Measurements from ENCODE around the gene GAL3ST2.
"Not testable (repeated sequence)": the region's sequence is repeated elsewhere in the genome, so short reads cannot be mapped to it uniquely, and the experiment has no call there.

The GAL3ST2 gene

DNA sequence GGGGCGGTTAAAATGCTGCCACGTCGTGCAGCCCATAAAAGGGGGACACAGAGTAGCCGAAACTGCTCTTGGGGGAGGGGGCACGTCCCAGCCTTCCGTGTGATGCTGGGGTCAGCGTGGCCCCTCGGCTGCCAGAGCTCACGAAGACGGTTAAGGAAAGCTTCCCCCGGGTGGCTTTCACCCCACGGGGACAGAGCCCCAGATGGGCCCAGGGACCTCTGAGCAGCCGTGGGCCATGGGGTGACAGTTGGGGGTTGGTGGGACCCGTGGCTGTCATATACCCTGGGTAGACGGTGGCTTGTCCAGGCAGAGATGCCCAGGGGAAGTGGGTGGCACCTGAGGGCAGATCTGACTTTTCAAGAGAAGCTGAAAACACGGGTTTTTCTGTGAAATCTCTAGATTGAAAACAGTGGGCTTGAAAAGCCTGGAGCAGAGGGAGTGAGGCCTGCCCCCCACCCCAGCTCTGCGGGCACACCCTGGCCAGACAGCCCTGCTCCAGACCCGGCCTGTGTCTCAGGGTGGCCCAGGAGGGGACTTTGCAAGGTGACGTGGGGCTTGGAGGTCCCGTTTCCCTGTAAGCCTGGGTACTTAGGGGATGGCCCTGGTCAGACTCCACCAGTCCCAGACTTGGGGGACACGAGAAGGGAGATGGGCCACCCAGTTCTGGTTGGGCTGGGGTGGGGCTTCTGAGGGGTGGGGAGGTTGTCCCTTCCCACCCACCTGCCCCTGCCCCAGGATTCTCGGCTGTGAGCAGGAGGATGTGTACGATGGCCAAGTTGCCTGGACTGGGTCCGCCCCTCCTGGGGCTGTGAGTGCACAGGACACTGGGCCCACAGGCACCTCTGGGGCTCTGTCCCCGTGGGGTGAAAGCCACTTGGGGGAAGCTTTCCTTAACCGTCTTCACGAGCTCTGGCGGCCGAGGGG, 33.0 kb downstream of the GAL3ST2 start:
- DNase-seq: no peak

DNA sequence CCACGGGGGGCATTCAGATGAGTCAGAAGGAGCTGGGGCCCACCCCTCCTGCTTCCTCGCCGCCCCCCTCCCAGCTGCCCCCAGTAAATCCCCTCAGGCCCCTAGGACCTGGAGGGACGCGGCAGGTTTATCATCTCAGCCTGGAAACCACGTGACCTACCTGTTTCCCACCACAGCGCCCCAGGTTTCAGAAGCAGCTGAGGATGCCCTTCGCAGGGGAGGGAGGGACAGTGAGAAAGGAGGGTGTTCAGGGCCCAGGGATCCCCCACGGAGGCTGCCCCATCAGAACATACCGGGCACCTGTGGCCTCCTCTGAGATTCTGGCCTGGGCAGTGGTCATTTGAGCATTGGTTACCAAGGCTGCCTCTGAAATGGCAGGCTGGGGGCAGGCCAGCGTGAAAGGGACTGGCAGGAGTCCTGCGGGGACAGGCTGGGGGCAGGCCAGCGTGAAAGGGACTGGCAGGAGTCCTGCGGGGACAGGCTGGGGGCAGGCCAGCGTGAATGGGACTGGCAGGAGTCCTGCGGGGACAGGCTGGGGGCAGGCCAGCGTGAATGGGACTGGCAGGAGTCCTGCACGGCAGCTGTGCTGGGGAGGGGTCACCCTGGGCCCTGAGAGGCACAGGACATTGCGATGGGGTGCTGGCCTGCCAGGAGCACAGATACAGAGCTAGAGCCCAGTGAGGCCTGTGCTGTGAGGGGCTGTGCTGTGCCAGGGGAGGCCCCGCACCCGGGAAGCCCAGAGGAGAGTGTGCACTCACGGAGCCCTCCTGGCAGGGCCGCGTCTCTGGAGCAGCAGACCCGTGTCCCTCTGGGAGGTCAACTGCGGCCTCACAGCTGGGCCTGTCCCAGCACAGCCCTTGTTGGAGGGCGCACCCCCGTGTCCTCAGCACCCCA, 33.9 kb downstream of the GAL3ST2 start:
- no peak for DNase-seq

DNA sequence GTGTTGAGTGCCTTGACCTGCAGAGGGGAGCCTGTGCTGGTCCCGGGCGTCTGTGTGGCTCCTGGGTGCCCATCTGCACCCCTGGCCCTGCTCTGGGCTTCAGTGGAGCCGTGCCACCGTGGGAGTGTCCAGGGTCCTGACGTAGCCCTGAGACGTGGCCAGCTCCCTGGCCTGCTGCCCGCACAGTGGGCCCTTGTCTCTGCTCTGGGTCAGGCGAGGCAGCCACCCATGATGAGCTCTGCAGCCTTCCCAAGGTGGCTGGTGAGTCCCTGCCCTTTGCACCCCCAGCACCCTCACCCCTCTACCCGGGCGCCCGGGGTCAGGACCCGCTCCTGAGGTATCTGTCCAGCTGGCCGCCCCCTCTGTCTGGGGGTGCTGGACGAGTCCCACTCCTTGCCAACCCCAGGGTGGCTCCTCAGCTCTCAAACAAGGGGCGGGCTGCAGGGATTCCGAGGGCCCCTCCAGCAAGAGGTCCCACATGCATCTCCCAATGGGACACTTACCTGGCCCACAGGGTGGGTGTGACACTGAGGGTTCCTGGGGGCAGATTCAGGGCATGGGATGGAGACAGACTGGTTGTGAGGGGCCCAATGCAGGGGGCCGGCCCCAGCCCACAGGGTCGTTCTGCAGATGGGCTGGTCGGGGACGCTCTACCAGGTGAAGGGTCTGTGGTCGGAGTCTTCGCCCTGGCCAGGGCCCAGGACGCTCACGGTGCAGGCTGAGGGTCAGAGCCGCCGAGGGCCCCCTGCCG, 34.8 kb downstream of the GAL3ST2 start:
- DNase-seq: no peak

DNA sequence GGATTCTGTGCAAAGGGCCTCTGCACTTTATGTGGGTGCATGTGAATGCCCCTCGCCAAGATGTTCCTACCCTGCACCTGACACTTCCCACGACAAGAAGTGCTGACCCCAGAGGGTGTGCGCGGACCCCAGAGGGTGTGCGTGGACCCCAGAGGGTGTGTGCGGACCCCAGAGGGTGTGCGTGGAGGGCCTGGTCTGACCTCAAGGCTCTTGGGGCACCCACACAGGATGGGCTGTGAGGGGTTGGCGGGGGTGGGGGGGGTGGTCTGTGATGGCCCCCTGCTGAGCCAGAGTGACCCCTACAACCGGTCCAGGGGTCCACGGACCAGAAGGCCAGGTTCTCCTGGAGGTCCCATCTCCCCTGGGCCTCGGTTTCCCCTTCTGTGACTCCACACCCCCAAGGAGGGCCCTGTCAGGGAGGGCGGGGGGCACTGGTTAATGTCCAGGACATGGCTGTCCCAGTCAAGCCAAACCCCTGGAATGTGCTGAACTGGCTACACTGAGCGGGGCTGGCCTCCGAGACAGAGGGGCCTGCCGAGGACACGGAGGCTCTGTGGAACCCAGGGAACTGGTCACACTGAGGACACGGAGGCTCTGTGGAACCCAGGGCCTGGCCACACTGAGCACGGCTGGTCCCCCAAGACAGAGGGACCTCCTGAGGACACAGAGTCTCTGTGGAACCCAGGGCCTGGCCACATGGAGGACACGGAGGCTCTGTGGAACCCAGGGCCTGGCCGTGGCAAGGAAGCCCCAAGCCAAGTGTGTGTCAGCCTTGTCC, 35.5 kb downstream of the GAL3ST2 start:
- DNase-seq: no peak

DNA sequence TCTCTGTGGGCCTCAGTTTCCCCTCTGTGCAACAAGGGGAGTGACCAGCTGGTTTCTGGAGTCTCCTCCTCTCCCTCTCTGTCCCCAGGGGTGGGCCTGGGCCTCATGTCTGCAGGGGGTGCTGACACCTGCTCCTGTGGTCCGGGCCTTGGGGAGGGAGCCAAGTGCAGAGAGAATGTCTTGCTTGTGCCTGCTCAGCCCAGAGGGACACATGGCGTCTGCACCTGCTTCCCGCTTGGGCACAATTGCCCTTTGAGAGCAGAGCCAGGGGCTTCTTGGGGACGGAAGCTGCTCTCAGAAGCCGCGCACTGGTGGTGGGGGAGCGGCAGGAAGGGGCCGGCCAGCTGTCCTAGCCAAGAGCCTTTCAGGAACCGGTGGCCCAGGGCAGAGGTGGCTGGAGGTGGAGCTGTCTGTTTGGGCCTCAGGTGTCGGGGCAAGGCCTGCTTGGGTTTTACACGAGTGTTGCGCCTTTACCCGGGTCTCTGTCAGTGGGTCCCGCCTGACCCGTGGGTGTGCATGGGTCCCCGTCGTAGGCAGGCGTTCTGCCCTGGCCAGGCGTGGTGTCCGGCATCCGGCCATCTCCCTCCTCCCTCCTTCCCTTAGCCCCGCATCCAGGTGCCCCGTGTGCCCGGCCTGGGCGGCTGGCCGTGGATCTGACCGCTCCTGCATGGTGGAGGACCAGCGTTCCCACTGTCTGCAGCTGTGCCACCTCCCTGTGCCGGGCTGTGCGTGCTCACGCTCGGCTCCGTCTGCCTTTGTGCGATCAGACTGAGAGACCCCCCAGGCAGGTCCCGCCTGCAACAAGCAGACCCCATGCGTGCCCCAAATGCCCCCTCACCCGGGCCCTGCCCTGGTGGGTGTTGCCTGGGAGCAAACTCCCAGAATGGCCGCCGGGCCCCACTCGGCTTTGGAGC, 36.4 kb downstream of the GAL3ST2 start:
- DNase-seq: no peak

DNA sequence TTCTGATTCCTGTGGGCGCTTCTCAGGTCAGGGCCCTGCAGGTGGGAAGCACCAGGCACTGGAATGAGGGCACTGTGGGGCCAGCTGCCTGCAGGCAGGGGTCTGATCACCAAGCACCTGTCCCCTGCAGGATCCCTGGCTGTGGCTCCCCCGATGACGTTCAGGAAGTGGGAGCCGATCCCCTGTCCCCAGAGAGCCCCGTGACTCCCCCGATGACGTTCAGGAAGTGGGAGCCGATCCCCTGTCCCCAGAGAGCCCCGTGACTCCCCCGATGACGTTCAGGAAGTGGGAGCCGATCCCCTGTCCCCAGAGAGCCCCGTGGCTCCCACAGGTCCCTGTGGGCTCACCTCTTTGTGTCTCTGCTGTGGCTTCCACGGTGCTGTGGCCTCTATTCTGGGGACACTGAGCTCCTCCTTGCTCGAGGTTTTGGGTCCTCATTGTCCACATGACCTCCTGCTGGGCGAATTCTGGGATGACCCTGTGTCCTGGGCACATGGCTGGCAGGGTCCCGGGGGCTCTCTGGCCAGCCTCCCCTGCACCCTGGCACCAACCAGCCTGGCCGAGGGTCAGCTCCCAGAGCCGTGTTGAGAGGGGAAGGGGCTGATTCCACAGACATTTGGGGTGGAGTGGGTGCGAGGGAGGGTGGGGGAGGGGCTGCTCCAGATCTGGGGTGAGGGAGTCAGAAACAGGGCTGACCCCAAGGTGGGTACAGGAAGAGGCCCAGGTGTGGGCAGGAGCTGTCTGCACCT, 37.2 kb downstream of the GAL3ST2 start:
- DNase-seq: no peak

DNA sequence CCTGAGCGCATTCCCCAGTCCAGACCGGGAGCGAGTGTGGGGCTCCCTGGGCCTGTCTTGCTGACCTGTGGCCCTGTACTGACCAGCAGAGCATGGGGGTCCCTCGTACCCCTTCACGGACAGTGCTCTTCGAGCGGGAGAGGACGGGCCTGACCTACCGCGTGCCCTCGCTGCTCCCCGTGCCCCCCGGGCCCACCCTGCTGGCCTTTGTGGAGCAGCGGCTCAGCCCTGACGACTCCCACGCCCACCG, 37.7 kb downstream of the GAL3ST2 start:
- DNase-seq: no peak

DNA sequence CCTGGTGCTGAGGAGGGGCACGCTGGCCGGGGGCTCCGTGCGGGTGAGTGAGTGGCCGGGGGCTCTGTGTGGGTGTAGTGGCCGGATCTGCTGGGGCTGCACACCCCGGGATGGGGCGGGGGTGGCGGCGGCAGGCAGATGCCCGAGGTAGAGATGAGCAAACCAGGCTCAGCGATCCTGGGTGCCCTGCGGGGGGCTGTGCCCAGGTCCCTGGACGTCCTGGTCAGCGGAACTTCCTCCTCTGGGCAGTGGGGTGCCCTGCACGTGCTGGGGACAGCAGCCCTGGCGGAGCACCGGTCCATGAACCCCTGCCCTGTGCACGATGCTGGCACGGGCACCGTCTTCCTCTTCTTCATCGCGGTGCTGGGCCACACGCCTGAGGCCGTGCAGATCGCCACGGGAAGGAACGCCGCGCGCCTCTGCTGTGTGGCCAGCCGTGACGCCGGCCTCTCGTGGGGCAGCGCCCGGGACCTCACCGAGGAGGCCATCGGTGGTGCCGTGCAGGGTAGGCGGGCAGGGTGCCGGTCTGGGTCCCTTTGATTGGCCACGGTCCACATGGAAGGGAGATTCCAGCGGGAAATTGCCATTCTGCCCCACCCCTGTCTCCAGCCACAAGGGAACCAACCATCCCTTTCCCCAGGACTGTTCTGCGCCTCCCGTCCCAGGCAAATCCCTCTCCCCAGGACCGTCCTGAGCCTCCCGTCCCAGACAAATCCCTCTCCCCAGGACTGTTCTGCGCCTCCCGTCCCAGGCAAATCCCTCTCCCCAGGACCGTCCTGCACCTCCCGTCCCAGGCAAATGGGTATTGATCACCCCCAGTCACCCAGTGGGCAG, 38.2 kb downstream of the GAL3ST2 start:
- no peak for DNase-seq

DNA sequence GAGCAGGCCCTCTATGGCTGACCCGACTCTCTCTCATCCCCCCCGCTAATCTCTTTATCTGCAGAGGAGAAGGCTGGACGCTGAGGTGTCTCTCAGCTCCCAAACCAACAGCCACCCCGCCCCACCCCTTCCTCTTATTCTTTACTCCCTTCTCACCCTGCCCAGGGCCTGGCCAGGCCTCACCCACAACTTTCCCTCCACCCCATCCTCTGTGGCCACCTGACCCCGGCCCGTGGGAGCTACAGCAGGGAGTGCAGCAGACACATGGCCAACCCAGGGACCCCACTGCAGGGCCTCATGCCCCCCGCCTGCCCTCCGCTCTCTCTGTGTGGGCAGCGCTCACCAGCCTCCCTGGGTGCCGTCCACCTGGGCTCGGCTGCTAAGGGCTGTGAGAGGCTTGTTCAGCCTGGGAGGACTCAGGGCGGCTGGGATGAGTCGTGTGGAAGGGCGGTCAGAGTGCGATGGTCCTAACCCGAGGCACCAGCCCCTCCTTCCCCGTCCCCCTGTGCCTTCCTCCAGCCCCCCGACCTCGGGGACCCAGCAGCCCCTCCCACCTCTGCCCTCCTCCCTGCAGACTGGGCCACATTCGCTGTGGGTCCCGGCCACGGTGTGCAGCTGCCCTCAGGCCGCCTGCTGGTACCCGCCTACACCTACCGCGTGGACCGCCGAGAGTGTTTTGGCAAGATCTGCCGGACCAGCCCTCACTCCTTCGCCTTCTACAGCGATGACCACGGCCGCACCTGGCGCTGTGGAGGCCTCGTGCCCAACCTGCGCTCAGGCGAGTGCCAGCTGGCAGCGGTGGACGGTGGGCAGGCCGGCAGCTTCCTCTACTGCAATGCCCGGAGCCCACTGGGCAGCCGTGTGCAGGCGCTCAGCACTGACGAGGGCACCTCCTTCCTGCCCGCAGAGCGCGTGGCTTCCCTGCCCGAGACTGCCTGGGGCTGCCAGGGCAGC, 39.1 kb downstream of the GAL3ST2 start:
- DNase-seq: no peak

DNA sequence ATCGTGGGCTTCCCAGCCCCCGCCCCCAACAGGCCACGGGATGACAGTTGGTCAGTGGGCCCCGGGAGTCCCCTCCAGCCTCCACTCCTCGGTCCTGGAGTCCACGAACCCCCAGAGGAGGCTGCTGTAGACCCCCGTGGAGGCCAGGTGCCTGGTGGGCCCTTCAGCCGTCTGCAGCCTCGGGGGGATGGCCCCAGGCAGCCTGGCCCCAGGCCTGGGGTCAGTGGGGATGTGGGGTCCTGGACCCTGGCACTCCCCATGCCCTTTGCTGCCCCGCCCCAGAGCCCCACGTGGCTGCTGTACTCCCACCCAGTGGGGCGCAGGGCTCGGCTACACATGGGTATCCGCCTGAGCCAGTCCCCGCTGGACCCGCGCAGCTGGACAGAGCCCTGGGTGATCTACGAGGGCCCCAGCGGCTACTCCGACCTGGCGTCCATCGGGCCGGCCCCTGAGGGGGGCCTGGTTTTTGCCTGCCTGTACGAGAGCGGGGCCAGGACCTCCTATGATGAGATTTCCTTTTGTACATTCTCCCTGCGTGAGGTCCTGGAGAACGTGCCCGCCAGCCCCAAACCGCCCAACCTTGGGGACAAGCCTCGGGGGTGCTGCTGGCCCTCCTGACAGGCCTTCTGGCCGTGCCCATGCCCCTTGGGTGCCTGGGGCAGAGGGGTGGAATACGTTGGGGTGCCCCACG, 40.0 kb downstream of the GAL3ST2 start:
- no peak for DNase-seq

DNA sequence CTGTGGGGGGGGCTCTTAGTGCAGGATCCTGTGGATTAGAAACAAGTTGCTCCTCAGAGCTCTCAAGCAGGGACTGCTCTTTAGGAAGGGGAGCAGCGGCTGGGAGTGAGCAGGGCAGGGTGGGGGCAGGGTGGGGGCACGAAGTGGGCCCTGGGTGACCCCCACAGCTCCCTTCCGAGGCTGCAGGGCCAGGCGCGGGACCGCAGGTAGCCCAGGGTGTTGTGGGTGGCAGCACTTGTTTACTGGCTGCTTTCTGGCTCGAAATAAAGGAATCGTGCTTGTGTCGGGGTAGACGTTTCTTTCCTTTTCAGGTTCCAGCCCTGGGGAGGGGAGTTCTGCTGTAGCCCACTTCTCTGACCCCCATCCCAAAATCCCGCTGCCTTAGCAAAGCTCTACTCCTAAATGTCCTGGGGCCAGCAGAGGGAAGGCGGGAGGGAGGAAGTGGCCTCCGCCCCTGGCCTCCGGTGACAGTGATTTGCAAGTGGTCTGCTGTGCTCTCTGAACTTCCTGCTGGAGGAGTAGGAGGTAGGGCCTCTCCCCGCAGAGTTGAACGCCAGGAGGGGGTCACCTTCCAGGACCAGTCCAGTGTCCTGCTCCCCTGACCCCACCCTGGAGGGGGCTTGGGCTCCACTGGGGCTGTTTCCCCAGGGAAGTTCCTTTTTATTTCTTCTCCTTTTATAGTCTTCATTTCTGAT, 40.7 kb downstream of the GAL3ST2 start:
- no peak for DNase-seq

DNA sequence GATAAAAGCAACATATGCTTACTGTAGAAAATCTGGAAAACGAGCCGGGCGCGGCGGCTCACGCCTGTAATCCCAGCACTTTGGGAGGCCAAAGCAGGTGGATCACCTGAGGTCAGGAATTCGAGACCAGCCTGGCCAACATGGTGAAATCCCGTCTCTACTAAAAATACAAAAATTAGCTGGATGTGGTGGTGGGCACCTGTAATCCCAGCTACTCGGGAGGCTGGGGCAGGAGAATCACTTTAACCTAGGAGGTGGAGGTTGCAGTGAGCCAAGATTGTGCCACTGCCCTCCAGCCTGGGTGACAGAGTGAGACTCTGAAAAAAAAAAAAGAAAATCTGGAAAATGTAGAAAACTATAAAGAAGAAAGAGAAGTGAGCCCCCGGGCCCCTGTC, 41.2 kb downstream of the GAL3ST2 start:
- DNase-seq: not testable (repeated sequence)

DNA sequence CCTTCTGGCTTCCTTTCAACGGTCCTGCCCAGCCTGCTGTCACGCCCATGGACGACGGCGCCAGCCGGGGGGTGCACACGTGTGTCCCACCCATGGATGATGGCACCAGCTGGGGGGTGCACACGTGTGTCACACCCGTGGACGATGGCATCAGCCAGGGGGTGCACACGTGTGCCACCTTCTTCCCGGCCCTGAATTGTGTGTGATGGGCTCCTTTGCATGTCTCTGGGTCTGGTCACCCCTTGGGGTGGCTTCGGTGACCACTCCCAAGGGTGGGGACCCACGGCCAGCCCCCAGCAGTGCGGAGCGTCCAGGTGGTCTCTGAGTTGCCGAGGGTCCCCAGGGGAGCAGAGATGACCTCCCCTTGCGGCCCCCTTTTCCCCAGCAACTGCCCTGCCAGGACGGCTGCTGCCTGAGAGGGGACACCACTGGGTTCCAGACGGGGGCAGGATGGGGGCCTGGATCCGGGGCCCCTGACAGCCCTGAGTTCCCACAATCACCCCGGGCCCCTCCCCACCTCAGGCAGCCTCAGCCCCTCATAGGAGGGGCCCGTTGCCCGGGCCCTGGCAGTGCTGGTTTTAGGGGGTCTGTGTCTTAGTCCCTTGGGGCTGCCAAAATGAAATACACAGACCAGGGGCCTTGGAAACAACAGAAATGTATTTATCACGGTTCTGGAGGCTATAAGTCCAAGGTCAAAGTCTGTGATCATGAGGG, 41.8 kb downstream of the GAL3ST2 start:
- no peak for DNase-seq

DNA sequence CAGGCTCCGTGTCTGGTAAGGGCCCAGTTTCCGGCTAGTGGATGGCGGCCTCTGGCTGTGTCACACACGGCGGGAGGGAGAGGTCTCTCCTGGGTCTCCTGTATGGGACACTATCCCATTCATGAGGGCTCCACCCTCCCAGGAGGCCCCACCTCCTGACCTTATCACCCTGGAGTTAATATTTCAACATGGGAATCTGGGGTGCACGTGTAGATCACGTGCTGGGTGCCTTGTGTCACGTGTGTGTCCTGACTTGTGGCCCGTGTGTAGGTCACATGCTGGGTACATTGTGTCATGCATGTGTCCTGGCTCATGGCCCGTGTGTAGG, 42.3 kb downstream of the GAL3ST2 start:
- DNase-seq: no peak

DNA sequence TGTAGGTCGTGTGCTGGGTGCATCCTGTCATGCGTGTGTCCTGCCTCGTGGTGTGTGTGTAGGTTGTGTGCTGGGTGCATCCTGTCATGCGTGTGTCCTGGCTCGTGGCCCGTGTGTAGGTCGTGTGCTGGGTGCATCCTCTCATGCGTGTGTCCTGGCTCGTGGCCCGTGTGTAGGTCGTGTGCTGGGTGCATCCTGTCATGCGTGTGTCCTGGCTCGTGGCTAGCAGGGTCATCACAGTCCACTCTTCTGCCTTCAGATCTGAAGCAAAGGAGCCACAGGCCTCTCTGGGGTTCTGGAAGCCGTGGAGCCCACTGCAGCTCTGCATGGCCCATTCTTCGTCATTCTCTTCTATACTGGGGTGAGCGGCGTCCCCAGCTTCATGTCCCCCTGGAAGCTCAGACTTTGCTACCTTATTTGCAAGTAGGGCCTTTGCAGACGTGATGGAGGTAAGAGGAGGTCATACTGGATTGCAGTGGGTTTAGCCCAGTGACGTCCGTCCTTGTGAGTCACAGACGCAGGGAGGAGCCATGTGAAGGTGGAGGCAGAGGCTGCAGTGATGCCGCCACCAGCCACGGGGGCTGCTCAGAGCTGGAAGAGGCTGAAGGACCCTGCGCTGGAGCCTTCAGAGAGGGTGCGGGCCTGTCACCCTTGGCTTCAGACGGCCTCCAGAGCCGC, 43.5 kb downstream of the GAL3ST2 start:
- DNase-seq: not testable (repeated sequence)

Measured in stimulated activated CD4-positive, alpha-beta T cell treated with anti-CD3 and anti-CD28 coated beads, Interleukin-1b, Interleukin-23, amount 100 ng/mL, for 48 hours (primary cell).